ENCODE measurements around the gene HOMER3.

GRCh38 chr19:18912933-18913332 lies 28.1 kb downstream of the HOMER3 start:
- TF ChIP-seq POLR2A (IDR thresholded peaks at IDR 0.05), result no peak
- TF ChIP-seq, protein P1, sequence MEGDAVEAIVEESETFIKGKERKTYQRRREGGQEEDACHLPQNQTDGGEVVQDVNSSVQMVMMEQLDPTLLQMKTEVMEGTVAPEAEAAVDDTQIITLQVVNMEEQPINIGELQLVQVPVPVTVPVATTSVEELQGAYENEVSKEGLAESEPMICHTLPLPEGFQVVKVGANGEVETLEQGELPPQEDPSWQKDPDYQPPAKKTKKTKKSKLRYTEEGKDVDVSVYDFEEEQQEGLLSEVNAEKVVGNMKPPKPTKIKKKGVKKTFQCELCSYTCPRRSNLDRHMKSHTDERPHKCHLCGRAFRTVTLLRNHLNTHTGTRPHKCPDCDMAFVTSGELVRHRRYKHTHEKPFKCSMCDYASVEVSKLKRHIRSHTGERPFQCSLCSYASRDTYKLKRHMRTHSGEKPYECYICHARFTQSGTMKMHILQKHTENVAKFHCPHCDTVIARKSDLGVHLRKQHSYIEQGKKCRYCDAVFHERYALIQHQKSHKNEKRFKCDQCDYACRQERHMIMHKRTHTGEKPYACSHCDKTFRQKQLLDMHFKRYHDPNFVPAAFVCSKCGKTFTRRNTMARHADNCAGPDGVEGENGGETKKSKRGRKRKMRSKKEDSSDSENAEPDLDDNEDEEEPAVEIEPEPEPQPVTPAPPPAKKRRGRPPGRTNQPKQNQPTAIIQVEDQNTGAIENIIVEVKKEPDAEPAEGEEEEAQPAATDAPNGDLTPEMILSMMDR (IDR thresholded peaks at IDR 0.05), result no peak
